GM23338 (cell line): Measurements from ENCODE around the gene PPP2R5E. TPM values are rescaled to one million over a fixed set of nuclear protein-coding genes. Genes with fewer than 3 reads are reported as not detected.

Experiments
- ATAC-seq: fragments of 200-7000 bp; cut with Tn5 transposase; 3 replicates; pipeline ENCODE4 v1.9.1; 2020
- DNase-seq: peaks from one replicate; pipeline ENCODE4 v3.0.0-alpha.2; 2015; ENCODE audit warnings: low spot score
- H2AFZ ChIP-seq: fragments of 200-600 bp; sonication (generic); 2 replicates; pipeline ENCODE4 v1.8.0; 2016; ENCODE audit warnings: antibody characterized with exemption, mild to moderate bottlenecking, moderate library complexity
- H3F3A ChIP-seq: fragments of 200-600 bp; sonication (generic); replicated peaks from 2 replicates; pipeline ENCODE4 v1.8.0; 2017; ENCODE audit warnings: antibody characterized with exemption, mixed run types, low read depth
- H3K27ac ChIP-seq: fragments of 200-600 bp; sonication (generic); 2 replicates; pipeline ENCODE4 v1.6.1; 2016; ENCODE audit warnings: low read depth
- H3K27me3 ChIP-seq: fragments of 200-600 bp; sonication (generic); 2 replicates; pipeline ENCODE4 v1.8.0; 2016; ENCODE audit warnings: mild to moderate bottlenecking, mixed run types, moderate library complexity; ENCODE audit not compliant: insufficient read depth
- H3K36me3 ChIP-seq: fragments of 200-600 bp; sonication (generic); 2 replicates; pipeline ENCODE4 v1.8.0; 2016; ENCODE audit warnings: mild to moderate bottlenecking; ENCODE audit not compliant: insufficient read depth
- H3K4me1 ChIP-seq: fragments of 200-600 bp; sonication (generic); 2 replicates; pipeline ENCODE4 v1.8.0; 2016; ENCODE audit warnings: mild to moderate bottlenecking, moderate library complexity; ENCODE audit not compliant: insufficient read depth
- H3K4me2 ChIP-seq: fragments of 200-600 bp; sonication (generic); 2 replicates; pipeline ENCODE4 v1.7.1; 2017; ENCODE audit warnings: mixed run types
- H3K4me3 ChIP-seq: fragments of 200-600 bp; sonication (generic); 2 replicates; pipeline ENCODE4 v1.6.1; 2016; ENCODE audit warnings: mixed run types
- H3K79me2 ChIP-seq: fragments of 200-600 bp; sonication (generic); replicated peaks from 2 replicates; pipeline ENCODE4 v1.8.0; 2017; ENCODE audit warnings: mild to moderate bottlenecking; ENCODE audit not compliant: insufficient read depth
- H3K9me2 ChIP-seq: fragments of 200-600 bp; sonication (generic); 2 replicates; pipeline ENCODE4 v1.8.0; 2017; ENCODE audit not compliant: insufficient read depth
- H4K20me1 ChIP-seq: fragments of 200-600 bp; sonication (generic); replicated peaks from 2 replicates; pipeline ENCODE4 v1.8.0; 2017; ENCODE audit warnings: mild to moderate bottlenecking; ENCODE audit not compliant: insufficient read depth
- H3K27ac Mint-ChIP-seq: 2 replicates; pipeline ENCODE4 v1.8.0; 2020; ENCODE audit warnings: inconsistent platforms, mild to moderate bottlenecking, moderate library complexity, mixed read lengths
- H3K27me3 Mint-ChIP-seq: 3 replicates; pipeline ENCODE4 v1.8.0; 2022; ENCODE audit warnings: low read depth, mild to moderate bottlenecking, moderate library complexity, mixed read lengths, inconsistent platforms; ENCODE audit not compliant: insufficient read depth, poor library complexity
- H3K36me3 Mint-ChIP-seq: 3 replicates; pipeline ENCODE4 v1.8.0; 2021; ENCODE audit warnings: low read depth, mild to moderate bottlenecking, inconsistent platforms, moderate library complexity, mixed read lengths
- H3K4me1 Mint-ChIP-seq: 3 replicates; pipeline ENCODE4 v1.8.0; 2020; ENCODE audit warnings: mild to moderate bottlenecking, inconsistent platforms, mixed read lengths
- H3K4me3 Mint-ChIP-seq: 3 replicates; pipeline ENCODE4 v1.8.0; 2021; ENCODE audit warnings: moderate library complexity, mild to moderate bottlenecking, inconsistent platforms, mixed read lengths
- H3K9me3 Mint-ChIP-seq: 3 replicates; pipeline ENCODE4 v1.8.0; 2020; ENCODE audit warnings: moderate library complexity, mild to moderate bottlenecking, inconsistent platforms, mixed read lengths
- CREB1 ChIP-seq: fragments of 250-450 bp; sonication (Bioruptor Pico); IDR thresholded peaks from 2 replicates; pipeline ENCODE4 v1.5.0; 2020; ENCODE audit warnings: low read depth, mild to moderate bottlenecking, moderate library complexity
- POLR2AphosphoS5 ChIP-seq: IDR thresholded peaks from 2 replicates; pipeline ENCODE4 v1.6.1; 2016; ENCODE audit warnings: antibody characterized with exemption, low read depth
- polyA plus RNA-seq: library from polyadenylated mRNA; unstranded; fragments of >200 nt; fragmentation: Nextera tagmentation; extraction: Ambion mirVana; gene quantifications from 2 replicates; pipeline ENCODE4 v1.2.1, GENCODE V29; 2016
- total RNA-seq: library from RNA; depleted of rRNA; stranded (reverse); fragments of >200 nt; shearing (Covaris generic); gene quantifications from 2 replicates; pipeline ENCODE4 v1.2.3, GENCODE V29; 2014
- TF ChIP-seq, protein P1 (sequence below): fragments of 250-450 bp; sonication (Bioruptor Pico); IDR thresholded peaks from 2 replicates; pipeline ENCODE4 v1.5.0; 2020; ENCODE audit warnings: mild to moderate bottlenecking, moderate library complexity
- TF ChIP-seq, protein P2 (sequence below): IDR thresholded peaks from 2 replicates; pipeline ENCODE4 v1.6.1; 2016; ENCODE audit warnings: antibody characterized with exemption

PPP2R5E gene
- total and polyA plus RNA-seq, 2 experiments from 2014 or later: 40.9 to 45.5 TPM

DNA sequence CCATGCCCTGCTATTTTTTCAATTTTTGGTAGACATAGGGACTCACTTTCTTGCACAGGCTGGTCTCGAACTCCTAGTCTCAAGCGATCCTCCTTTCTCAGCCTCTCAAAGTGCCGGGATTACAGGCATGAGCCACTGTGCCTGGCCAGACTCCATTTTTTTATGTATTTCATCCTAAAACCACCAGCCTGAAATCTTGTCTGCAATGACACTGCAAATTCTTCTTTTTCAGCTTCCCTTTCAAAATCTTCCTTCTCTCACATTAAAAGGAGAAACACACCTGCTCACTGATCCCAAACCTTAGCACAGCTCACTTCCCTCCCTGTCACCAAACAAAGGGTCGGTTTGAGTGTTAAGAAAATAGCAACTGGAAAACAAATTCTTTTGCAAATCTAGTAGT is 62.6 kb downstream of the PPP2R5E start (continued):
- TF ChIP-seq, protein P1, sequence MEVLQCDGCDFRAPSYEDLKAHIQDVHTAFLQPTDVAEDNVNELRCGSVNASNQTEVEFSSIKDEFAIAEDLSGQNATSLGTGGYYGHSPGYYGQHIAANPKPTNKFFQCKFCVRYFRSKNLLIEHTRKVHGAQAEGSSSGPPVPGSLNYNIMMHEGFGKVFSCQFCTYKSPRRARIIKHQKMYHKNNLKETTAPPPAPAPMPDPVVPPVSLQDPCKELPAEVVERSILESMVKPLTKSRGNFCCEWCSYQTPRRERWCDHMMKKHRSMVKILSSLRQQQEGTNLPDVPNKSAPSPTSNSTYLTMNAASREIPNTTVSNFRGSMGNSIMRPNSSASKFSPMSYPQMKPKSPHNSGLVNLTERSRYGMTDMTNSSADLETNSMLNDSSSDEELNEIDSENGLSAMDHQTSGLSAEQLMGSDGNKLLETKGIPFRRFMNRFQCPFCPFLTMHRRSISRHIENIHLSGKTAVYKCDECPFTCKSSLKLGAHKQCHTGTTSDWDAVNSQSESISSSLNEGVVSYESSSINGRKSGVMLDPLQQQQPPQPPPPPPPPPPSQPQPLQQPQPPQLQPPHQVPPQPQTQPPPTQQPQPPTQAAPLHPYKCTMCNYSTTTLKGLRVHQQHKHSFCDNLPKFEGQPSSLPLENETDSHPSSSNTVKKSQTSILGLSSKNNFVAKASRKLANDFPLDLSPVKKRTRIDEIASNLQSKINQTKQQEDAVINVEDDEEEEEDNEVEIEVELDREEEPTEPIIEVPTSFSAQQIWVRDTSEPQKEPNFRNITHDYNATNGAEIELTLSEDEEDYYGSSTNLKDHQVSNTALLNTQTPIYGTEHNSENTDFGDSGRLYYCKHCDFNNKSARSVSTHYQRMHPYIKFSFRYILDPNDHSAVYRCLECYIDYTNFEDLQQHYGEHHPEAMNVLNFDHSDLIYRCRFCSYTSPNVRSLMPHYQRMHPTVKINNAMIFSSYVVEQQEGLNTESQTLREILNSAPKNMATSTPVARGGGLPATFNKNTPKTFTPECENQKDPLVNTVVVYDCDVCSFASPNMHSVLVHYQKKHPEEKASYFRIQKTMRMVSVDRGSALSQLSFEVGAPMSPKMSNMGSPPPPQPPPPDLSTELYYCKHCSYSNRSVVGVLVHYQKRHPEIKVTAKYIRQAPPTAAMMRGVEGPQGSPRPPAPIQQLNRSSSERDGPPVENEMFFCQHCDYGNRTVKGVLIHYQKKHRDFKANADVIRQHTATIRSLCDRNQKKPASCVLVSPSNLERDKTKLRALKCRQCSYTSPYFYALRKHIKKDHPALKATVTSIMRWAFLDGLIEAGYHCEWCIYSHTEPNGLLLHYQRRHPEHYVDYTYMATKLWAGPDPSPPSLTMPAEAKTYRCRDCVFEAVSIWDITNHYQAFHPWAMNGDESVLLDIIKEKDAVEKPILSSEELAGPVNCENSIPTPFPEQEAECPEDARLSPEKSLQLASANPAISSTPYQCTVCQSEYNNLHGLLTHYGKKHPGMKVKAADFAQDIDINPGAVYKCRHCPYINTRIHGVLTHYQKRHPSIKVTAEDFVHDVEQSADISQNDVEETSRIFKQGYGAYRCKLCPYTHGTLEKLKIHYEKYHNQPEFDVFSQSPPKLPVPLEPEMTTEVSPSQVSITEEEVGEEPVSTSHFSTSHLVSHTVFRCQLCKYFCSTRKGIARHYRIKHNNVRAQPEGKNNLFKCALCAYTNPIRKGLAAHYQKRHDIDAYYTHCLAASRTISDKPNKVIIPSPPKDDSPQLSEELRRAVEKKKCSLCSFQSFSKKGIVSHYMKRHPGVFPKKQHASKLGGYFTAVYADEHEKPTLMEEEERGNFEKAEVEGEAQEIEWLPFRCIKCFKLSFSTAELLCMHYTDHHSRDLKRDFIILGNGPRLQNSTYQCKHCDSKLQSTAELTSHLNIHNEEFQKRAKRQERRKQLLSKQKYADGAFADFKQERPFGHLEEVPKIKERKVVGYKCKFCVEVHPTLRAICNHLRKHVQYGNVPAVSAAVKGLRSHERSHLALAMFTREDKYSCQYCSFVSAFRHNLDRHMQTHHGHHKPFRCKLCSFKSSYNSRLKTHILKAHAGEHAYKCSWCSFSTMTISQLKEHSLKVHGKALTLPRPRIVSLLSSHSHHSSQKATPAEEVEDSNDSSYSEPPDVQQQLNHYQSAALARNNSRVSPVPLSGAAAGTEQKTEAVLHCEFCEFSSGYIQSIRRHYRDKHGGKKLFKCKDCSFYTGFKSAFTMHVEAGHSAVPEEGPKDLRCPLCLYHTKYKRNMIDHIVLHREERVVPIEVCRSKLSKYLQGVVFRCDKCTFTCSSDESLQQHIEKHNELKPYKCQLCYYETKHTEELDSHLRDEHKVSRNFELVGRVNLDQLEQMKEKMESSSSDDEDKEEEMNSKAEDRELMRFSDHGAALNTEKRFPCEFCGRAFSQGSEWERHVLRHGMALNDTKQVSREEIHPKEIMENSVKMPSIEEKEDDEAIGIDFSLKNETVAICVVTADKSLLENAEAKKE: no peak
- TF ChIP-seq CREB1 (CRISPR knock-in tag): no peak

DNA sequence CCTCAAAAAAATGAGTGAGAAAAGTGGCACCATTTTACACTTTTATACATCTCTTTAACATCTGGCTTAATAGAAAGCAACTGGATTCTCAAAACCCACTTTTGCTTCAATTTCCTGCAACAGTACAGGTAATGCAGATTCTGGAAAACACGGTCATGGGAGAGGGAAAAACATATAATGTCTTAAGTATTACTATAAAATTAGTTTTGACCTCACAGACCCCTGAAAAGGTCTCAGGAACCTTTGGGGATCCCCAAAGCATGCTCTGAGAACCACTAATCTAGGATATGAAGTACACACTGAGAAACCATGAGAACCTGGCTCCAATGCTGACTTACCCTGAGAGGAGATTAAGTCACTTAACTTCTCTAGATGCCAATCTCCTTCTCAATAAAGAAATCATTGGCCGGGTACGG is 64.7 kb downstream of the PPP2R5E start:
- no peak overlapping the region for H2AFZ ChIP-seq
- no peak overlapping the region for H3K27ac ChIP-seq
- TF ChIP-seq CREB1 (CRISPR knock-in tag): no peak
- H3K4me3 ChIP-seq: no peak overlapping the region
- peaks cover 20% of the 10 kb centered on the region for H3K4me1 Mint-ChIP-seq
- peaks cover 3% of the 10 kb centered on the region; the same call in 1 of the 3 replicates for H3K36me3 Mint-ChIP-seq
- no peak overlapping the region for H3K4me2 ChIP-seq
- H3F3A ChIP-seq: no peaks in the 10 kb centered on the region
- no peaks in the 10 kb centered on the region for H3K9me2 ChIP-seq
- H3K9me3 Mint-ChIP-seq: peaks cover 3% of the 10 kb centered on the region; the same call in 1 of the 3 replicates
- H3K27me3 Mint-ChIP-seq: peaks cover 3% of the 10 kb centered on the region
- DNase-seq (no peak), ATAC-seq (no peak)
- H3K36me3 ChIP-seq: no peaks in the 10 kb centered on the region
- no peak overlapping the region for H3K4me3 Mint-ChIP-seq
- H3K27ac Mint-ChIP-seq: no peak overlapping the region
- H4K20me1 ChIP-seq: peaks cover 5% of the 10 kb centered on the region
- H3K4me1 ChIP-seq: peaks cover 13% of the 10 kb centered on the region
- peaks cover 98% of the 10 kb centered on the region for H3K79me2 ChIP-seq
- no peaks in the 10 kb centered on the region for H3K27me3 ChIP-seq

DNA sequence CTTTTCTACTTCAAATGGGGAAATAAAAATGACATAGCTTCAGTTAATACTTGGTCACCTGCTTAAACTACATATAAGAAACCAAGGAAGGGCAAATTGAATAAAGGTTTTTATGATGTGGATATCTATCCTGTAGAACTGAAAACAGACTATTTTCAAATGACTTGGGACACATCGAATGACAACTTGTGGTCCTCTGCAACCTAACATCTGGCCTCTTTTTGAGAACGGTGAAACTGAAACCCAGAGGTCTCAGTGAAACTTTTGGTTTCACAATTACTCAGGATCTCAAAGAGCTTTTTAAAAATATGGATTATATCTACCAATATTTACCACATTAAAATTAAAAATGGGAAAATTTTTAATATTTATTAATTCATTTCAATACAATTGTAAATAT is 65.2 kb downstream of the PPP2R5E start:
- H3K27ac Mint-ChIP-seq: no peak overlapping the region
- TF ChIP-seq POLR2AphosphoS5: no peak
- TF ChIP-seq, protein P2, sequence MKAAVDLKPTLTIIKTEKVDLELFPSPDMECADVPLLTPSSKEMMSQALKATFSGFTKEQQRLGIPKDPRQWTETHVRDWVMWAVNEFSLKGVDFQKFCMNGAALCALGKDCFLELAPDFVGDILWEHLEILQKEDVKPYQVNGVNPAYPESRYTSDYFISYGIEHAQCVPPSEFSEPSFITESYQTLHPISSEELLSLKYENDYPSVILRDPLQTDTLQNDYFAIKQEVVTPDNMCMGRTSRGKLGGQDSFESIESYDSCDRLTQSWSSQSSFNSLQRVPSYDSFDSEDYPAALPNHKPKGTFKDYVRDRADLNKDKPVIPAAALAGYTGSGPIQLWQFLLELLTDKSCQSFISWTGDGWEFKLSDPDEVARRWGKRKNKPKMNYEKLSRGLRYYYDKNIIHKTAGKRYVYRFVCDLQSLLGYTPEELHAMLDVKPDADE: no peak

More for the DNA sequence above, 65.2 kb downstream of the PPP2R5E start:
- ATAC-seq: no peak
- Histone ChIP-seq H3K79me2 (peaks cover 98% of the 10 kb centered on the region), H3K4me1 (peaks cover 18% of the 10 kb centered on the region), H3F3A (no peaks in the 10 kb centered on the region), H3K9me2 (no peaks in the 10 kb centered on the region), H3K27ac (no peak overlapping the region), H3K4me3 (no peak overlapping the region), H3K27me3 (no peaks in the 10 kb centered on the region), H3K4me2 (no peak overlapping the region), H2AFZ (no peak overlapping the region), H4K20me1 (peaks cover 5% of the 10 kb centered on the region), H3K36me3 (no peaks in the 10 kb centered on the region)
- no peak for DNase-seq
- Mint-ChIP-seq H3K4me3 (no peak overlapping the region), H3K9me3 (peaks cover 3% of the 10 kb centered on the region; the same call in 1 of the 3 replicates), H3K36me3 (peaks cover 3% of the 10 kb centered on the region; the same call in 1 of the 3 replicates), H3K27me3 (peaks cover 3% of the 10 kb centered on the region), H3K4me1 (peaks cover 16% of the 10 kb centered on the region; the same call in 2 of the 3 replicates)
